ENCODE results near the gene ARHGAP26.

ARHGAP26 gene

DNA sequence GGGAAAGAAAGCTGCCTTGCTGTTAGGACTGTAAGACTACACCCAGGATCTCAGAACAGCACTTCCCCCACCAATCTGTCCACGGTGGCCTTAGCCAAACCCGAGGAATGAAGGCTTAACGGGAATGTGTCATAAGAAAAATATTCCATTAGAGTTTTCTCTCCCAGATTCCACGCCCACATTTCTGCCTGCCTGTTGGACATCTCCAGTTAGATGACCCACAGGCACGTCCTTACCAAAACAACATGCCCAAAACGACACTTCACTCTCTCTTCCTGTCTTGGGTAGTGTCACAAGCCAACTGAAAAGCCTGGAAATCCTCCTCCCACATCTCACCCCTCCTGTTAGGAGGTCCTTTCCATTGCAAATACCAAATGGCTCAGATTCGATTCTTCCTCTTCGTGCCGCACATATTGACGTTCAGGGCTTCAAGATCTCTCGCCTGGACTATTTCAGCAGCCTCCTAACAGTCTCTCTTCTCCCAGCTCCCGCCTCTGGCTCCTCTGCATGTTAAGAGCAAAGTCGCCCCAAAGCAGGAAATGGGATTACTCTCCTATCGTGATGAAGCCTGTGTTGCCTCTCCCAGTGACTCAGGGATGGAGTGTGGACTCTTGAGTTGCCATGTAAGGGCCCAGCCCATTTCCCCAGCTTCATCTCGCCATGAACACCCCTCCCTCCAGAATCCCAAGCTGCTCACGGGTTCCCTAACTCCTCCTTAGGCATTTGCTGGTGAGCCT, 474.0 kb downstream of the ARHGAP26 start:
- TF ChIP-seq, protein P1, sequence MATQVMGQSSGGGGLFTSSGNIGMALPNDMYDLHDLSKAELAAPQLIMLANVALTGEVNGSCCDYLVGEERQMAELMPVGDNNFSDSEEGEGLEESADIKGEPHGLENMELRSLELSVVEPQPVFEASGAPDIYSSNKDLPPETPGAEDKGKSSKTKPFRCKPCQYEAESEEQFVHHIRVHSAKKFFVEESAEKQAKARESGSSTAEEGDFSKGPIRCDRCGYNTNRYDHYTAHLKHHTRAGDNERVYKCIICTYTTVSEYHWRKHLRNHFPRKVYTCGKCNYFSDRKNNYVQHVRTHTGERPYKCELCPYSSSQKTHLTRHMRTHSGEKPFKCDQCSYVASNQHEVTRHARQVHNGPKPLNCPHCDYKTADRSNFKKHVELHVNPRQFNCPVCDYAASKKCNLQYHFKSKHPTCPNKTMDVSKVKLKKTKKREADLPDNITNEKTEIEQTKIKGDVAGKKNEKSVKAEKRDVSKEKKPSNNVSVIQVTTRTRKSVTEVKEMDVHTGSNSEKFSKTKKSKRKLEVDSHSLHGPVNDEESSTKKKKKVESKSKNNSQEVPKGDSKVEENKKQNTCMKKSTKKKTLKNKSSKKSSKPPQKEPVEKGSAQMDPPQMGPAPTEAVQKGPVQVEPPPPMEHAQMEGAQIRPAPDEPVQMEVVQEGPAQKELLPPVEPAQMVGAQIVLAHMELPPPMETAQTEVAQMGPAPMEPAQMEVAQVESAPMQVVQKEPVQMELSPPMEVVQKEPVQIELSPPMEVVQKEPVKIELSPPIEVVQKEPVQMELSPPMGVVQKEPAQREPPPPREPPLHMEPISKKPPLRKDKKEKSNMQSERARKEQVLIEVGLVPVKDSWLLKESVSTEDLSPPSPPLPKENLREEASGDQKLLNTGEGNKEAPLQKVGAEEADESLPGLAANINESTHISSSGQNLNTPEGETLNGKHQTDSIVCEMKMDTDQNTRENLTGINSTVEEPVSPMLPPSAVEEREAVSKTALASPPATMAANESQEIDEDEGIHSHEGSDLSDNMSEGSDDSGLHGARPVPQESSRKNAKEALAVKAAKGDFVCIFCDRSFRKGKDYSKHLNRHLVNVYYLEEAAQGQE (IDR thresholded peaks at IDR 0.05; ENCODE audit: insufficient read depth in 1 of 2, low read depth in 2 of 2, low read length in 2 of 2) = no peak
- no peak; the same call in 1 of the 2 replicates for TF ChIP-seq TAF1 (IDR thresholded peaks at IDR 0.05; ENCODE audit: borderline replicate concordance, insufficient read depth, low read length)
- TF ChIP-seq SIN3A (IDR thresholded peaks at IDR 0.05; ENCODE audit: borderline replicate concordance, insufficient read depth, low read length) = peak; percentile 36; the same call in 1 of the 2 replicates
- no peak for TF ChIP-seq FOXP2 (optimal IDR thresholded peaks at IDR 0.05; ENCODE audit: borderline replicate concordance, extremely low read depth, extremely low read length, insufficient read depth)
- peak; percentile 51; the same call in 1 of the 2 replicates for TF ChIP-seq POLR2AphosphoS5 (IDR thresholded peaks at IDR 0.05; ENCODE audit: low read depth, low read length)

DNA sequence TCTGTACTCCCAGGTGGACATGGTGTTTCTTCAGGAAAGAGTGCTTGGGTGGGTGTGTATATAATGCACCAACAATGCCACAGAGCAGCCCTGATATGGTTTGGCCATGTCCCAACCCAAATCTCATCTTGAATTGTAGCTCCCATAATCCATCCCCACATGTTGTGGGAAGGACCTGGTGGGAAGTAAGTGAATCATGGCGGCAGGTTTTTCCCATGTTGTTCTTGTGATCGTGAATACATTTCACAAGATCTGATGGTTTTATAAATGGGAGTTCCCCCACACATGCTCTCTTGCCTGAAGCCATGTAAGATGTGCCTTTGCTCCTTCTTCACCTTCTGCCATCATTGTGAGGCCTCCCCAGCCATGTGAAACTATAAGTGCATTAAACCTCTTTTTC, 474.8 kb downstream of the ARHGAP26 start:
- TF ChIP-seq TAF1 (IDR thresholded peaks at IDR 0.05; ENCODE audit: borderline replicate concordance, insufficient read depth, low read length) = no peak
- no peak for TF ChIP-seq POLR2AphosphoS5 (IDR thresholded peaks at IDR 0.05; ENCODE audit: low read depth, low read length)
- TF ChIP-seq, protein P1 (IDR thresholded peaks at IDR 0.05; ENCODE audit: insufficient read depth in 1 of 2, low read depth in 2 of 2, low read length in 2 of 2) = no peak
- no peak for TF ChIP-seq FOXP2 (optimal IDR thresholded peaks at IDR 0.05; ENCODE audit: borderline replicate concordance, extremely low read depth, extremely low read length, insufficient read depth)
- TF ChIP-seq SIN3A (IDR thresholded peaks at IDR 0.05; ENCODE audit: borderline replicate concordance, insufficient read depth, low read length) = no peak

DNA sequence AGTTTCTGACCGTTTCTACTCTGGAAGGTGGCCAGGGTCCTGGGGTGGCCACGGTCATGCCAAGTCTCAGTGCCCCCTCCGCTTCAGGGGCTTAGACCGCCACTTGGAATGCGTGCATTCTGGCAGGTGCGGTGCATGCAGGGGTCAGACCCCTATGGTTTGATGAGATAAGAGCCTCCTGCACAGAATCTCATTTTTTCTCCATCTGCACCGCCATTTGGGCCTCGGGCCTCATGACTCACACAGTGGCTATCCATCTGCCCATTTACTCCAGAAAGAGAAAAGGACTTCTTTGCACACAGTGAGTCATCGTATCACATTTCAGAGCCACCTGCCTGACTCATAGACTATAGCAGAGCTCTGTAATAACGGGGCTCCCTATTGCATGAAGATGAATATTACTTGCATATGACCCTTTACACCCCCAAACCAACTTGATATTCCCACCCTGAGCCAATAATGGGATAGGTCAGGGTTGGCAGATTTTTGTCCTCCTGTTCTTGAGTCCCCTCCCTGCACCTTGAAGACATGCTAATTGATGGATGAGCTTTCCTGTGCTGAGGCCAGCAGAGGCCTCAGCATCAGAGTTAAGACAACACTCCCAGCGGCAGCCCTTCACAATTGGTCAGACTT, 475.9 kb downstream of the ARHGAP26 start:
- TF ChIP-seq FOXP2 (optimal IDR thresholded peaks at IDR 0.05; ENCODE audit: borderline replicate concordance, extremely low read depth, extremely low read length, insufficient read depth) (no peak), POLR2AphosphoS5 (IDR thresholded peaks at IDR 0.05; ENCODE audit: low read depth, low read length) (no peak)

DNA sequence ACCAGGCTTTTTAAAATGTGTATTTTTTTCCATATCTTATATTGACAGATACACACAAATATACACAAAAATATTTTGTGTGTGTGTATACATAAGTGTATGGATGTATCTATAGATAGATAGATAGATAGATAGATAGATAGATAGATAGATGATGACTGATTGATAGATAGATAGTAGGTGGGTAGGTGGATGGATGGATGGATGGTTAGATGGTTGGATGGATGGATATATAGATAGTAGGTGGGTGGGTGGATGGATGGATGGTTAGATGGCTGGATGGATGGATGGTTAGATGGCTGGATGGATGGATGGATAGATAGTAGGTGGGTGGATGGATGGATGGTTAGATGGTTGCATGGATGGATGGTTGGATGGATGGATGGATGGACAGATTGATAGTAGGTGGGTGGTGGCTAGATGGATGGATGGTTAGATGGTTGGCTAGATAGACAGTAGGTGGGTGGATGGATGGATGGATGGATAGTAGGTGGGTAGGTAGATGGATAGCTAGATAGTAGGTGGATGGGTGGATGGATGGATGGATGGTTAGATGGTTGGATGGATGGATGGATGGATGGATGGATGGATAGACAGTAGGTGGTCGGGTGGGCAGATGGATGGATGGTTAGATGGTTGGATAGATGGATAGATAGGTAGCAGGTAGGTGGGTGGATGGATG, 477.1 kb downstream of the ARHGAP26 start:
- TF ChIP-seq, protein P1 (IDR thresholded peaks at IDR 0.05; ENCODE audit: insufficient read depth in 1 of 2, low read depth in 2 of 2, low read length in 2 of 2) = no peak
- TF ChIP-seq TAF1 (IDR thresholded peaks at IDR 0.05; ENCODE audit: borderline replicate concordance, insufficient read depth, low read length) (no peak), SIN3A (IDR thresholded peaks at IDR 0.05; ENCODE audit: borderline replicate concordance, insufficient read depth, low read length) (no peak), POLR2AphosphoS5 (IDR thresholded peaks at IDR 0.05; ENCODE audit: low read depth, low read length) (no peak), FOXP2 (optimal IDR thresholded peaks at IDR 0.05; ENCODE audit: borderline replicate concordance, extremely low read depth, extremely low read length, insufficient read depth) (no peak)

DNA sequence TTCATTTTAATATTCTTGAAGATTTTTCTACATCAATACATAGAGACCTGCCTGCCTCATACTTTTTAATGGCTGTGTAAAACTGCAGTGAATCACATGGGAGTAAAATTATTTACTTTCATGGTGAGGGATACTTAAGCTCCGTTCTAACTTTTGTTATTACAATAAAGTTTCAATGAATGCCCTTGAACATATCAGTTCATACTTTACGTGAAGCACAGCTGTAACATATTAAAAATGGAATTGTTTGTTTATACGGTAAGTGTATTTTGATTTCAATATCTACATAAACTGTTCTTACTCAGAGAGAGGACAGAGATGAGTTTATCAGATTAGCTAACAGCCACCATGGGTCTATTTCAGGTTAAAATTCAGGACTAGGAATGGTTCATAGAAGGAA, 478.2 kb downstream of the ARHGAP26 start:
- TF ChIP-seq, protein P1 (IDR thresholded peaks at IDR 0.05; ENCODE audit: insufficient read depth in 1 of 2, low read depth in 2 of 2, low read length in 2 of 2) = no peak
- TF ChIP-seq FOXP2 (optimal IDR thresholded peaks at IDR 0.05; ENCODE audit: borderline replicate concordance, extremely low read depth, extremely low read length, insufficient read depth) = no peak
- TF ChIP-seq TAF1 (IDR thresholded peaks at IDR 0.05; ENCODE audit: borderline replicate concordance, insufficient read depth, low read length) = no peak
- TF ChIP-seq SIN3A (IDR thresholded peaks at IDR 0.05; ENCODE audit: borderline replicate concordance, insufficient read depth, low read length) = no peak
- no peak for TF ChIP-seq POLR2AphosphoS5 (IDR thresholded peaks at IDR 0.05; ENCODE audit: low read depth, low read length)

All from PFSK-1 (cell line).